HG02870 (cell line): ENCODE results near the gene PPP2R2C.

ENCODE experiments used
- ATAC-seq: cut with Tn5 transposase; IDR thresholded peaks from one replicate; pipeline ENCODE4 v1.9.1; 2021; ENCODE audit warnings: mild to moderate bottlenecking, moderate library complexity; ENCODE audit not compliant: unreplicated experiment

PPP2R2C gene

GRCh38 chr4:6319530-6320150, 152.8 kb downstream of the PPP2R2C start:
- no peak for ATAC-seq

GRCh38 chr4:6318206-6318605, 154.2 kb downstream of the PPP2R2C start:
- no peak for ATAC-seq

- ATAC-seq = no peak
Measured at GRCh38 chr4:6316461-6317003, 155.9 kb downstream of the PPP2R2C start.

GRCh38 chr4:6313216-6313615, 159.2 kb downstream of the PPP2R2C start:
- ATAC-seq = no peak

- no peak for ATAC-seq
Measured at GRCh38 chr4:6309777-6310176, 162.6 kb downstream of the PPP2R2C start.

- ATAC-seq = no peak
Measured at GRCh38 chr4:6308899-6309643, 163.3 kb downstream of the PPP2R2C start.

- no peak for ATAC-seq
Measured at GRCh38 chr4:6307891-6308290, 164.5 kb downstream of the PPP2R2C start.

GRCh38 chr4:6307230-6307629, 165.2 kb downstream of the PPP2R2C start:
- no peak for ATAC-seq

- ATAC-seq = no peak
Measured at GRCh38 chr4:6306299-6306698, 166.1 kb downstream of the PPP2R2C start.

- ATAC-seq = no peak
Measured at GRCh38 chr4:6303943-6304342, 168.5 kb downstream of the PPP2R2C start.

GRCh38 chr4:6302869-6303268, 169.5 kb downstream of the PPP2R2C start:
- no peak for ATAC-seq

GRCh38 chr4:6301732-6302442, 170.5 kb downstream of the PPP2R2C start:
- ATAC-seq = no peak

GRCh38 chr4:6301051-6301731, 171.2 kb downstream of the PPP2R2C start:
- no peak for ATAC-seq

- ATAC-seq = no peak
Measured at GRCh38 chr4:6300359-6300758, 172.1 kb downstream of the PPP2R2C start.

GRCh38 chr4:6299875-6300274, 172.5 kb downstream of the PPP2R2C start:
- no peak for ATAC-seq

- ATAC-seq = no peak
Measured at GRCh38 chr4:6298852-6299251, 173.6 kb downstream of the PPP2R2C start.

GRCh38 chr4:6298035-6298434, 174.4 kb downstream of the PPP2R2C start:
- no peak for ATAC-seq

GRCh38 chr4:6297266-6297815, 175.1 kb downstream of the PPP2R2C start:
- ATAC-seq = no peak

GRCh38 chr4:6296026-6296425, 176.4 kb downstream of the PPP2R2C start:
- ATAC-seq = no peak

GRCh38 chr4:6295495-6295894, 176.9 kb downstream of the PPP2R2C start:
- ATAC-seq = no peak
